Peyer's patch (tissue), 4 donors: ENCODE measurements around the gene ERO1B. TPM values are rescaled to one million over a fixed set of nuclear protein-coding genes. Genes with fewer than 3 reads are reported as not detected.

Source experiments
- DNase-seq, 3 donors: peaks; one replicate each; pipeline ENCODE4 v3.0.0-alpha.2; 2017 to 2019
- H3K27ac ChIP-seq, 4 donors: fragments of 200-600 bp; sonication (generic); one replicate each; pipeline ENCODE4 v1.5.1; 2016 to 2019
- H3K27me3 ChIP-seq, 2 donors: fragments of 200-600 bp; sonication (generic); one replicate each; pipeline ENCODE4 v1.5.1; 2019
- H3K36me3 ChIP-seq, 3 donors: fragments of 200-600 bp; sonication (generic); one replicate each; pipeline ENCODE4 v1.5.1; 2016 to 2019
- H3K4me1 ChIP-seq, 4 donors: fragments of 200-600 bp; sonication (generic); one replicate each; pipeline ENCODE4 v1.5.1; 2016 to 2019
- H3K4me3 ChIP-seq, 4 donors: fragments of 200-600 bp; sonication (generic); 1 replicate in 3 of 4; 2 replicates in 1 of 4; pipeline ENCODE4 v1.5.1; 2016 to 2019; ENCODE audit warnings: mild to moderate bottlenecking in 1 of 4
- H3K9me3 ChIP-seq, 4 donors: fragments of 200-600 bp; sonication (generic); one replicate each; pipeline ENCODE4 v1.5.1; 2016 to 2019; ENCODE audit warnings: mild to moderate bottlenecking in 1 of 4
- POLR2A ChIP-seq, 2 donors: fragments of 450-650 bp; IDR thresholded peaks; one replicate each; pipeline ENCODE4 v1.5.1; 2017; ENCODE audit warnings: antibody characterized with exemption in 2 of 2, mild to moderate bottlenecking in 2 of 2, moderate library complexity in 2 of 2
- total RNA-seq, 4 donors: library from RNA; depleted of rRNA; stranded (reverse); fragments of >200 nt; gene quantifications; one replicate each; pipeline ENCODE4 v1.1.0, GENCODE V29; 2016
- TF ChIP-seq, protein P1 (sequence below), 6 experiments: fragments of 450-650 bp in 4 of 6; fragments of 200-600 bp in 2 of 6; sonication (generic) in 1 of 6; IDR thresholded peaks; one replicate each; pipeline ENCODE4 v1.5.1; 2017 to 2019; ENCODE audit warnings: antibody characterized with exemption in 6 of 6, mild to moderate bottlenecking in 3 of 6, moderate library complexity in 1 of 6

ERO1B gene
- total RNA-seq, 4 donors from 2014 or later = 5.2 to 44.6 (median 7.9) TPM

DNA sequence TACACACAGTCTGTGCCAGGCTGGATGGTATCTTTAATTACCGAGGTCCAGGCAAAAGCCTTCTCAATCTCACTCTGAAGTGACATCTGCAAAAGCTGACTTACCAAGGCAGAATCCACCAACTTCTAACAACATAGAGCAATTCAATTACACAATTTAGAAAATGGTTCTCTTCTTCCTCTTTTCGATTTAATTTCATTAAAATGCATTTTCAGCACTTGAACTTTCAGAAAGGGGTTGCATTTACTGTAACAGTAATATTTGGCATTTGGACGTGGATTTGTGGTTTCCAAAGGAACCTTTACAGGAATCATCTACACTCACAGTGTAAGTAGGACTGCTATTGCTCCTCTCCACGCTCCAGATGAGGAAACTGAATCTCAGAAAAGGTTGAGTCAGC is 53.3 kb downstream of the ERO1B start:
- H3K27ac ChIP-seq = no peak overlapping the region
- DNase-seq = no peak
- H3K4me1 ChIP-seq = no peaks in the 10 kb centered on the region
- peaks cover 0 to 8% (median 0%) of the 10 kb centered on the region in 3 donors for H3K36me3 ChIP-seq
- TF ChIP-seq POLR2A (IDR thresholded peaks at IDR 0.05) = no peak
- TF ChIP-seq, protein P1, sequence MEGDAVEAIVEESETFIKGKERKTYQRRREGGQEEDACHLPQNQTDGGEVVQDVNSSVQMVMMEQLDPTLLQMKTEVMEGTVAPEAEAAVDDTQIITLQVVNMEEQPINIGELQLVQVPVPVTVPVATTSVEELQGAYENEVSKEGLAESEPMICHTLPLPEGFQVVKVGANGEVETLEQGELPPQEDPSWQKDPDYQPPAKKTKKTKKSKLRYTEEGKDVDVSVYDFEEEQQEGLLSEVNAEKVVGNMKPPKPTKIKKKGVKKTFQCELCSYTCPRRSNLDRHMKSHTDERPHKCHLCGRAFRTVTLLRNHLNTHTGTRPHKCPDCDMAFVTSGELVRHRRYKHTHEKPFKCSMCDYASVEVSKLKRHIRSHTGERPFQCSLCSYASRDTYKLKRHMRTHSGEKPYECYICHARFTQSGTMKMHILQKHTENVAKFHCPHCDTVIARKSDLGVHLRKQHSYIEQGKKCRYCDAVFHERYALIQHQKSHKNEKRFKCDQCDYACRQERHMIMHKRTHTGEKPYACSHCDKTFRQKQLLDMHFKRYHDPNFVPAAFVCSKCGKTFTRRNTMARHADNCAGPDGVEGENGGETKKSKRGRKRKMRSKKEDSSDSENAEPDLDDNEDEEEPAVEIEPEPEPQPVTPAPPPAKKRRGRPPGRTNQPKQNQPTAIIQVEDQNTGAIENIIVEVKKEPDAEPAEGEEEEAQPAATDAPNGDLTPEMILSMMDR (IDR thresholded peaks at IDR 0.05) = no peak
- H3K27me3 ChIP-seq = no peaks in the 10 kb centered on the region
- H3K9me3 ChIP-seq = no peaks in the 10 kb centered on the region
- no peak overlapping the region for H3K4me3 ChIP-seq

DNA sequence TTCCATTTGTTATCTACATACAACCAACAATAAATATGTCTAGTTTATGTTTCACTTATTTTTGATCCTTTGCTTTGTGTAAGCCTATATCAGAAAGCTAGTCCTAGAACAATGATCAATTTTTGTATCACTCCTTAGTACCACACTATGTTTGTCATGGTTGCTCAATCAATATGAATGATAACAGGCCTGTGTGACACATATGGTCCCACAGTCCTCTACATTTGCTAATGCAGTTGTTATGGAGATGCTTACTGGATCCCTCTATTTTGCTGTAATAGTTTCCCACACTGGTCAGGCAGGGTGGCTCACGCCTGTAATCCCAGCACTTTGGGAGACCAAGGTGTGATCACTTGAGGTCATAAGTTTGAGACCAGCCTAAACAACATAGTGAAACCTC is 59.1 kb downstream of the ERO1B start:
- TF ChIP-seq, protein P1 (IDR thresholded peaks at IDR 0.05) = no peak
- TF ChIP-seq POLR2A (IDR thresholded peaks at IDR 0.05) = no peak
- H3K36me3 ChIP-seq = peaks cover 0 to 10% (median 0%) of the 10 kb centered on the region in 3 donors
- DNase-seq = no peak

DNA sequence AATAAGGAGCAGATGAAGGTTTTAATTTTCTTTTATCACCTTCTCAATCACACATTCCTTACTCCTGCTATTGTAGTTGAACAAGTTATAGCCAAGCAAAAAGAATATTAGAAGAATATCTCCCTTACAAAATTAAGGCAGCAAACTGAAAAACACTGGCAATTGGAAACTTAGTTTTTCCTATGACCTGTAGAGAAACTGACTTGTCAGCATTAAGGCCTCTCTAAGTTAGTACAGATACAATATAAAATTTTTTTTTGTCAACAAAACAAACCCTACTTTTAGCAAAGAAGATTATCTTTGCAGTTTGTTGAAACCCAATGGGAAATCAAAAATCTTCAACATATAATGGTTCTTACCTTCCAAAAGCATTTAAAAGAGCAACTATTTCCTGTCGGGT is 61.3 kb downstream of the ERO1B start:
- Histone ChIP-seq H3K4me1 (no peaks in the 10 kb centered on the region), H3K36me3 (peaks cover 0 to 9% (median 0%) of the 10 kb centered on the region in 3 donors), H3K27ac (no peak overlapping the region), H3K27me3 (no peaks in the 10 kb centered on the region), H3K4me3 (no peak overlapping the region), H3K9me3 (no peaks in the 10 kb centered on the region)
- TF ChIP-seq POLR2A (IDR thresholded peaks at IDR 0.05) = no peak
- TF ChIP-seq, protein P1 (IDR thresholded peaks at IDR 0.05) = no peak
- no peak for DNase-seq

More for the DNA sequence above, 59.1 kb downstream of the ERO1B start:
- H3K4me1 ChIP-seq = no peaks in the 10 kb centered on the region
- H3K27ac ChIP-seq = no peak overlapping the region
- no peak overlapping the region for H3K4me3 ChIP-seq
- H3K9me3 ChIP-seq = no peaks in the 10 kb centered on the region
- H3K27me3 ChIP-seq = no peaks in the 10 kb centered on the region

DNA sequence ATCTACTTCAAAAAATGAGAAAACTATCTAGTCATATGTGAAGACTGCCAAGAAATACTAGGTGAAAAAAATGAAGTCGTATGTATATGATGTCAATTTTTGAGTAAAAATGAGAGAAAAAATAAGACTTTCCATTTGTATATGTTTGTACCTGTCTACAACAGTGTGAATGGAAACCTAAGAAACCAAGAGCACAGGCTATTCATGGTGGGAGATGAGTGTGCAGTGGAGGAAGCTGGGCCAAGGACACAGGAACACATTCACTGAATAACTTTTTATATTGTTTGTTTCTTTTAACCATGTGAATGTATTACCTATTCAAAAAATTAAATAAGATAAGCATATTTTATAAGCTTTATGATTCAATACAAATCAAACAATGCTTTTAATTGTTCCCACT is 67.0 kb downstream of the ERO1B start:
- TF ChIP-seq POLR2A (IDR thresholded peaks at IDR 0.05) = no peak
- TF ChIP-seq, protein P1 (IDR thresholded peaks at IDR 0.05) = no peak
- DNase-seq = no peak
- H3K27me3 ChIP-seq = no peaks in the 10 kb centered on the region
- H3K36me3 ChIP-seq = peaks cover 0 to 3% (median 0%) of the 10 kb centered on the region in 3 donors
- no peak overlapping the region for H3K4me3 ChIP-seq
- H3K27ac ChIP-seq = no peak overlapping the region
- no peaks in the 10 kb centered on the region for H3K4me1 ChIP-seq
- no peaks in the 10 kb centered on the region for H3K9me3 ChIP-seq

DNA sequence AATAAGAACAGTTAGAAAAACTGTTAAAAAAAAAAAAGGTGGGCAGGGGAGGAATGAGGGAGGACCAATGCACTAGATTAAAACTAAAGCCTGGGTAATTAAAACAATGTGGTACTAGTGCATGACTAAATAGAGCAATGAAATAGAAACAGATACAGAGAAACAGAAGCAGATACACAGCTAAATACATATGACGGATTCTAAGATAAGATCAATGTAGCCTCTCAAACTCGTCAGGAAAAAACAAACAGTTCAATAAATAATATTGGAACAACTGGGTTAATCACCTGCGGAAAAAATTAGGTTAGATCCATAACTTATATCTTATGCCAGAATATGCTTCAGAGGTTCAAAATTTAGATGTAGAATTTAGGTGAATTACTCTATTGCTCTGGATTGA is 68.2 kb downstream of the ERO1B start:
- TF ChIP-seq POLR2A (IDR thresholded peaks at IDR 0.05) = no peak
- TF ChIP-seq, protein P1 (IDR thresholded peaks at IDR 0.05) = no peak
- no peak for DNase-seq
- H3K27ac ChIP-seq = no peak overlapping the region
- H3K4me1 ChIP-seq = no peaks in the 10 kb centered on the region
- H3K9me3 ChIP-seq = no peaks in the 10 kb centered on the region
- no peak overlapping the region for H3K4me3 ChIP-seq
- H3K27me3 ChIP-seq = no peaks in the 10 kb centered on the region
- peaks cover 0 to 3% (median 0%) of the 10 kb centered on the region in 3 donors for H3K36me3 ChIP-seq

DNA sequence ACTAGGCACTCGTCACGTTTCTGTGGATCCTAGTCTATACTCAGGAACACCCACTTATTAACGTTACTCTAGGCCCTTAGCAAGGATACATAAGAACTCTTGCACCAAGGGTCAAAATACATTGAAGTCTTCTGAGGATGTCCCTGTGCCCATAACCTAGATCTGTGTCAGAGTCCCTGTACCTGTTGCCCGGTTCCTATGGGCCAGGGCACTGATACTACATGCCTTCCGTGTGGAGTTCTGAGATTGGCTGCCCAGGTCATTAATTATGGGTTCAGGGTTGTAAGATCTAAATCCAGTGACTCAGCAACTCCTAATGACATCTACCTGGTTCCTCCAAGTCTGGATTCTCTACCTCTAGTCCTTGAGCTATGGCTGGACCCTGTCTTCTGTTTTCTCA is 69.9 kb downstream of the ERO1B start:
- no peak for TF ChIP-seq POLR2A (IDR thresholded peaks at IDR 0.05)
- TF ChIP-seq, protein P1 (IDR thresholded peaks at IDR 0.05) = no peak
- no peaks in the 10 kb centered on the region for H3K4me1 ChIP-seq
- no peak for DNase-seq
- H3K36me3 ChIP-seq = no peaks in the 10 kb centered on the region
- no peaks in the 10 kb centered on the region for H3K27me3 ChIP-seq
- no peak overlapping the region for H3K4me3 ChIP-seq
- H3K9me3 ChIP-seq = no peaks in the 10 kb centered on the region
- H3K27ac ChIP-seq = no peak overlapping the region
